IMR-90 (cell line): ENCODE results near the gene IRF2.

ENCODE experiments used
- CTCF ChIP-seq: conservative IDR thresholded peaks from 2 replicates; pipeline ENCODE4 v1.5.1; 2012; ENCODE audit warnings: mild to moderate bottlenecking, low read depth, low read length, improper control_type of control experiment
- RCOR1 ChIP-seq: IDR thresholded peaks from 2 replicates; pipeline ENCODE4 v1.6.1; 2012; ENCODE audit warnings: mild to moderate bottlenecking, low read length, improper control_type of control experiment; ENCODE audit not compliant: insufficient replicate concordance

GRCh38 chr4:184489771-184490170 lies 15.4 kb upstream of the IRF2 start:
- TF ChIP-seq CTCF = no peak
- TF ChIP-seq RCOR1 = no peak
